Measurements from ENCODE around the gene PLEKHJ1. TPM values are rescaled to one million over a fixed set of nuclear protein-coding genes. Genes with fewer than 3 reads are reported as not detected.

Gene PLEKHJ1
- total RNA-seq, 1 donor from 2014 or later: 104 TPM

GRCh38 chr19:2186071-2186846, 49.9 kb downstream of the PLEKHJ1 start:
- no peak for TF ChIP-seq CTCF (IDR thresholded peaks at IDR 0.05; ENCODE audit: insufficient read depth, low read length, poor library complexity, severe bottlenecking)
- Histone ChIP-seq H3K36me3 (ENCODE audit: control insufficient read depth, insufficient read depth, low read length) (peaks cover 2% of the 10 kb centered on the region), H3K27me3 (ENCODE audit: control insufficient read depth, insufficient read depth, low read length) (no peaks in the 10 kb centered on the region), H3K4me3 (ENCODE audit: low read depth, low read length) (no peak overlapping the region)
- DNase-seq (ENCODE audit: low read depth): no peak

- TF ChIP-seq CTCF (IDR thresholded peaks at IDR 0.05; ENCODE audit: insufficient read depth, low read length, poor library complexity, severe bottlenecking): no peak
- no peak for DNase-seq (ENCODE audit: low read depth)
- H3K36me3 ChIP-seq (ENCODE audit: control insufficient read depth, insufficient read depth, low read length): peaks cover 2% of the 10 kb centered on the region
- no peak overlapping the region for H3K4me3 ChIP-seq (ENCODE audit: low read depth, low read length)
- H3K27me3 ChIP-seq (ENCODE audit: control insufficient read depth, insufficient read depth, low read length): no peaks in the 10 kb centered on the region
These were observed 50.4 kb downstream of the PLEKHJ1 start for GRCh38 chr19:2185734-2186070.

- TF ChIP-seq CTCF (IDR thresholded peaks at IDR 0.05; ENCODE audit: insufficient read depth, low read length, poor library complexity, severe bottlenecking): no peak
- Histone ChIP-seq H3K27me3 (ENCODE audit: control insufficient read depth, insufficient read depth, low read length) (no peaks in the 10 kb centered on the region), H3K36me3 (ENCODE audit: control insufficient read depth, insufficient read depth, low read length) (peaks cover 1% of the 10 kb centered on the region), H3K4me3 (ENCODE audit: low read depth, low read length) (no peak overlapping the region)
- no peak for DNase-seq (ENCODE audit: low read depth)
These were observed 51.6 kb downstream of the PLEKHJ1 start for GRCh38 chr19:2184422-2184975.

Other genes starting within 250 kb of the PLEKHJ1 start
- 51.3 and 66.1 TPM in 2 replicates for gene BTBD2, start 220.6 kb downstream of the PLEKHJ1 start, total RNA-seq
- gene MKNK2, start 185.1 kb downstream of the PLEKHJ1 start, total RNA-seq: 253 and 315 TPM in 2 replicates
- 40.3 and 62.0 TPM in 2 replicates for gene MOB3A, start 140.0 kb downstream of the PLEKHJ1 start, total RNA-seq
- 1.6 and 3.8 TPM in 2 replicates for gene IZUMO4, start 139.4 kb downstream of the PLEKHJ1 start, total RNA-seq
- gene AP3D1, start 84.8 kb downstream of the PLEKHJ1 start, total RNA-seq: 178 and 194 TPM in 2 replicates
- gene DOT1L, start 72.4 kb downstream of the PLEKHJ1 start, total RNA-seq: 12.0 and 15.7 TPM in 2 replicates
- 72.4 and 75.4 TPM in 2 replicates for gene SF3A2, start 495 bp upstream of the PLEKHJ1 start, total RNA-seq
- 0.89 TPM in 1 of 2 replicates, not detected in the other for gene AMH, start 13.0 kb upstream of the PLEKHJ1 start, total RNA-seq
- gene JSRP1, start 20.1 kb upstream of the PLEKHJ1 start, total RNA-seq: 2.2 and 2.5 TPM in 2 replicates
- gene PEAK3, start 45.8 kb upstream of the PLEKHJ1 start, total RNA-seq: not detected in 2 replicates
- not detected in 2 replicates for gene LINGO3, start 71.8 kb upstream of the PLEKHJ1 start, total RNA-seq
- 140 and 144 TPM in 2 replicates for gene LSM7, start 92.3 kb upstream of the PLEKHJ1 start, total RNA-seq
- gene SPPL2B, start 92.4 kb upstream of the PLEKHJ1 start, total RNA-seq: 36.1 and 39.0 TPM in 2 replicates
- not detected in 2 replicates for gene TMPRSS9, start 123.9 kb upstream of the PLEKHJ1 start, total RNA-seq
- 70.1 and 73.9 TPM in 2 replicates for gene TIMM13, start 191.3 kb upstream of the PLEKHJ1 start, total RNA-seq
- gene LMNB2, start 220.6 kb upstream of the PLEKHJ1 start, total RNA-seq: 72.9 and 73.4 TPM in 2 replicates
- gene GADD45B, start 239.8 kb upstream of the PLEKHJ1 start, total RNA-seq: 99.6 and 106 TPM in 2 replicates

All from kidney epithelial cell (primary cell).